Neural cell (in vitro differentiated cells): ENCODE results near the gene CYP3A4.

ENCODE experiments used
- POLR2AphosphoS5 ChIP-seq: IDR thresholded peaks from 2 replicates; pipeline ENCODE4 v1.6.1; 2012
- RAD21 ChIP-seq: fragments of 450-650 bp; conservative IDR thresholded peaks from 2 replicates; pipeline ENCODE4 v1.6.1; 2014; ENCODE audit warnings: antibody characterized with exemption, mild to moderate bottlenecking, moderate library complexity
- TF ChIP-seq, protein P1 (sequence below): IDR thresholded peaks from 2 replicates; pipeline ENCODE4 v1.6.1; 2012; ENCODE audit warnings: borderline replicate concordance
- TF ChIP-seq, protein P2 (sequence below): fragments of 450-650 bp; IDR thresholded peaks from 2 replicates; pipeline ENCODE4 v1.5.1; 2014; ENCODE audit warnings: antibody characterized with exemption, mild to moderate bottlenecking, moderate library complexity; ENCODE audit not compliant: poor library complexity, severe bottlenecking

DNA sequence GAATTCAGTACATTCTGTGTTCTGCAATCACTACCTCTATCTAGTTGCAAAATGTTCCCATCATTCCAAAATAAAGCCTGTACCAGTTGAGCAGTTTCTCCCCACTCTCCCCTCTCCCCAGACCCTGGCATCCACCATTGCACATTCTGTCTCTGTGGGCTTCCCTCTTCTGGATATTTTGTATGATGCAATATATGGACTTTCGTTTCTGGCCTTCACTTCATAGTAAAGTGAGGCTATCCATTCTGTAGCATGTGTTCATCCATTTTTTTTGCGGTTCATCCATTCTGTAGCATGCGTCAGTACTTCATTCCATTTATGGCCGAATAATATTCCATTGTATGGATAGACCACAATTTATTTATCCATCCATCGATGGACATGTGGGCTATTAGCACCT, 9.5 kb upstream of the CYP3A4 start:
- TF ChIP-seq RAD21: no peak
- TF ChIP-seq, protein P1, sequence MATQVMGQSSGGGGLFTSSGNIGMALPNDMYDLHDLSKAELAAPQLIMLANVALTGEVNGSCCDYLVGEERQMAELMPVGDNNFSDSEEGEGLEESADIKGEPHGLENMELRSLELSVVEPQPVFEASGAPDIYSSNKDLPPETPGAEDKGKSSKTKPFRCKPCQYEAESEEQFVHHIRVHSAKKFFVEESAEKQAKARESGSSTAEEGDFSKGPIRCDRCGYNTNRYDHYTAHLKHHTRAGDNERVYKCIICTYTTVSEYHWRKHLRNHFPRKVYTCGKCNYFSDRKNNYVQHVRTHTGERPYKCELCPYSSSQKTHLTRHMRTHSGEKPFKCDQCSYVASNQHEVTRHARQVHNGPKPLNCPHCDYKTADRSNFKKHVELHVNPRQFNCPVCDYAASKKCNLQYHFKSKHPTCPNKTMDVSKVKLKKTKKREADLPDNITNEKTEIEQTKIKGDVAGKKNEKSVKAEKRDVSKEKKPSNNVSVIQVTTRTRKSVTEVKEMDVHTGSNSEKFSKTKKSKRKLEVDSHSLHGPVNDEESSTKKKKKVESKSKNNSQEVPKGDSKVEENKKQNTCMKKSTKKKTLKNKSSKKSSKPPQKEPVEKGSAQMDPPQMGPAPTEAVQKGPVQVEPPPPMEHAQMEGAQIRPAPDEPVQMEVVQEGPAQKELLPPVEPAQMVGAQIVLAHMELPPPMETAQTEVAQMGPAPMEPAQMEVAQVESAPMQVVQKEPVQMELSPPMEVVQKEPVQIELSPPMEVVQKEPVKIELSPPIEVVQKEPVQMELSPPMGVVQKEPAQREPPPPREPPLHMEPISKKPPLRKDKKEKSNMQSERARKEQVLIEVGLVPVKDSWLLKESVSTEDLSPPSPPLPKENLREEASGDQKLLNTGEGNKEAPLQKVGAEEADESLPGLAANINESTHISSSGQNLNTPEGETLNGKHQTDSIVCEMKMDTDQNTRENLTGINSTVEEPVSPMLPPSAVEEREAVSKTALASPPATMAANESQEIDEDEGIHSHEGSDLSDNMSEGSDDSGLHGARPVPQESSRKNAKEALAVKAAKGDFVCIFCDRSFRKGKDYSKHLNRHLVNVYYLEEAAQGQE: no peak
- TF ChIP-seq, protein P2, sequence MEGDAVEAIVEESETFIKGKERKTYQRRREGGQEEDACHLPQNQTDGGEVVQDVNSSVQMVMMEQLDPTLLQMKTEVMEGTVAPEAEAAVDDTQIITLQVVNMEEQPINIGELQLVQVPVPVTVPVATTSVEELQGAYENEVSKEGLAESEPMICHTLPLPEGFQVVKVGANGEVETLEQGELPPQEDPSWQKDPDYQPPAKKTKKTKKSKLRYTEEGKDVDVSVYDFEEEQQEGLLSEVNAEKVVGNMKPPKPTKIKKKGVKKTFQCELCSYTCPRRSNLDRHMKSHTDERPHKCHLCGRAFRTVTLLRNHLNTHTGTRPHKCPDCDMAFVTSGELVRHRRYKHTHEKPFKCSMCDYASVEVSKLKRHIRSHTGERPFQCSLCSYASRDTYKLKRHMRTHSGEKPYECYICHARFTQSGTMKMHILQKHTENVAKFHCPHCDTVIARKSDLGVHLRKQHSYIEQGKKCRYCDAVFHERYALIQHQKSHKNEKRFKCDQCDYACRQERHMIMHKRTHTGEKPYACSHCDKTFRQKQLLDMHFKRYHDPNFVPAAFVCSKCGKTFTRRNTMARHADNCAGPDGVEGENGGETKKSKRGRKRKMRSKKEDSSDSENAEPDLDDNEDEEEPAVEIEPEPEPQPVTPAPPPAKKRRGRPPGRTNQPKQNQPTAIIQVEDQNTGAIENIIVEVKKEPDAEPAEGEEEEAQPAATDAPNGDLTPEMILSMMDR: no peak
- TF ChIP-seq POLR2AphosphoS5: no peak
